ENCODE results near the gene FOXF1.

DNA sequence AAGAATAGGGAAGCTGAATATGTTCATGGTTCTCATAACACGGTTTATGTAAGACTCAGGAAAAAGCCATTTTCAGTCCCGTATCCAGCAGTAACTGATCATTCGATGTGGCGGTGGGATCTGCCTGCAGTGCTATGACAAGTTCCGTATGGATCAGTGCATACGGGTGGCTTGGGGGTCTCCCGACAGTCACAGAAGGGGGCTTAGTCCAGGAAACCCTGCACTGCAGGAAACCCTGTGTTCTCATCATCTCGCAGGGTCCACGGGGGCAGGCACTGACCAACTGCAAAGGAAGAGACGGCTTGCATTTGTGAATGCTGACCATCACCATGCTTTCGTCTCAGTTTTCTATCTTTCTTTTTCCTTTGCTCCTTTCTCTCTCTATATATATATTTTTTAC is 37.0 kb downstream of the FOXF1 start:
- TF ChIP-seq, protein P1, sequence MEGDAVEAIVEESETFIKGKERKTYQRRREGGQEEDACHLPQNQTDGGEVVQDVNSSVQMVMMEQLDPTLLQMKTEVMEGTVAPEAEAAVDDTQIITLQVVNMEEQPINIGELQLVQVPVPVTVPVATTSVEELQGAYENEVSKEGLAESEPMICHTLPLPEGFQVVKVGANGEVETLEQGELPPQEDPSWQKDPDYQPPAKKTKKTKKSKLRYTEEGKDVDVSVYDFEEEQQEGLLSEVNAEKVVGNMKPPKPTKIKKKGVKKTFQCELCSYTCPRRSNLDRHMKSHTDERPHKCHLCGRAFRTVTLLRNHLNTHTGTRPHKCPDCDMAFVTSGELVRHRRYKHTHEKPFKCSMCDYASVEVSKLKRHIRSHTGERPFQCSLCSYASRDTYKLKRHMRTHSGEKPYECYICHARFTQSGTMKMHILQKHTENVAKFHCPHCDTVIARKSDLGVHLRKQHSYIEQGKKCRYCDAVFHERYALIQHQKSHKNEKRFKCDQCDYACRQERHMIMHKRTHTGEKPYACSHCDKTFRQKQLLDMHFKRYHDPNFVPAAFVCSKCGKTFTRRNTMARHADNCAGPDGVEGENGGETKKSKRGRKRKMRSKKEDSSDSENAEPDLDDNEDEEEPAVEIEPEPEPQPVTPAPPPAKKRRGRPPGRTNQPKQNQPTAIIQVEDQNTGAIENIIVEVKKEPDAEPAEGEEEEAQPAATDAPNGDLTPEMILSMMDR (IDR thresholded peaks at IDR 0.05) = no peak
- no peak for TF ChIP-seq POLR2A (IDR thresholded peaks at IDR 0.05)

Measured in testis (tissue), 2 donors.